ENCODE measurements around the gene TAS1R3.
A peak's percentile ranks its signal among the peaks of the same experiment; 100 is the strongest.
"Not testable (repeated sequence)": the region's sequence is repeated elsewhere in the genome, so short reads cannot be mapped to it uniquely, and the experiment has no call there.

Gene TAS1R3

GRCh38 chr1:1309251-1310108, 21.6 kb upstream of the TAS1R3 start:
- DNase-seq = peak; percentile 14

DNA sequence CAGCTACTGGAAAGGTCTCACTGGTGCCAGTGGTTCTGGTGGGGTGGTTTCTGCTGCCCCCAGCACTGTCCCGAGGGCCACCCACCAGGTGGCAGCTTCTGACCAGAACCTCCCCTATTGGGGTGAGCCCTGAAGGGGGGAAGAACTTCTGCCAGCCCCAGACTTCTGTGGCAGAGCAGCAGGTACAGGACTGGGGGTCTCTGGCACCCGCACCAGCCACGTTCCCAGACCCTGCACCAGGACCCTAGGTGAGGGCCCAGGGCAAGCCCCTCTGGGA, 21.0 kb upstream of the TAS1R3 start:
- DNase-seq = no peak

GRCh38 chr1:1310476-1311053, 20.5 kb upstream of the TAS1R3 start:
- DNase-seq = no peak

GRCh38 chr1:1311107-1312104, 19.7 kb upstream of the TAS1R3 start:
- DNase-seq = no peak

GRCh38 chr1:1312450-1313314, 18.4 kb upstream of the TAS1R3 start:
- no peak for DNase-seq

GRCh38 chr1:1313500-1314236, 17.4 kb upstream of the TAS1R3 start:
- DNase-seq = no peak

DNA sequence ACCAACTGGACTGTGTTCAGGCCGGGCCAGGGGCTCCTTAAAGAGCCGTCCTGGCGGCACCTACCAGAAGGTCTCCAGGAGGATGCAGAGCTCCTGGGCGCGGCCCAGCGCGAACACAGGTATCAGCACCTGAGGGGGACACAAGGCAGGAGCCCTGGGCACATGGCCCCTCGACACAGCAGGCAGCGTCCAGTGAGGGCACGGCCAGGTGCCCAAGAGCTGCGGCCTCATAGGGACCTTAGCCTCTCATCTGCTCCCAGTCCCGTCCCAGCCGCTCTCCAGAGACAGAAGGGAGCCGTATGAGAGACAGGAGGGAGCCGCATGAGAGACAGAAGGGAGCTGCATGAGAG, 16.9 kb upstream of the TAS1R3 start:
- DNase-seq = no peak

- DNase-seq = no peak
Measured at GRCh38 chr1:1314678-1315335, 16.3 kb upstream of the TAS1R3 start.

DNA sequence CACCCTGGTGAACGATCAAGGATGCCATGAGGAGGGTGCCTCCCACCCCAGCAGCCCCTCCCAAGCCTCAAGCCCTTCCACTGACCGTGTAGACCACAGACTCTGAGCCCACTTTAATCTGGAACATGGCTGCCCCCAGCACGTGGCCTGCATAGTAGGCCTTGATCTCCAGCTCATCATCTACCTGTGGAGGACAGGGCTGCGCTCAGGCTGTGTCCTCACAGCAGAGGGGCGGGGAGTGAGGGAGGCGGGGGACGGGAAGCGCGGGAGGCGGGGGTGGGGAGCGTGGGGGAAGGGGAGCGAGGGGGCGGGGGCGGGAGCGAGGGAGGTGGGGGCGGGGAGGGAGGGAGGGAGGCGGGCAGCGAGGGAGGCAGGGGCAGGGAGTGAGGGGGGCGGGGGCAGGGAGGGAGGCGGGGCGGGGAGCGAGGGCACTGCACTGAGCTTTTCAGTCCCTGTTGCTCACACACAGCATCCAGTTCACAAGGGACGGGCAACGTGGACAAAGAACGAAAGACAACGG, 15.6 kb upstream of the TAS1R3 start:
- DNase-seq = no peak

- not testable (repeated sequence) for DNase-seq
Measured at GRCh38 chr1:1316199-1316598, 14.9 kb upstream of the TAS1R3 start.

DNA sequence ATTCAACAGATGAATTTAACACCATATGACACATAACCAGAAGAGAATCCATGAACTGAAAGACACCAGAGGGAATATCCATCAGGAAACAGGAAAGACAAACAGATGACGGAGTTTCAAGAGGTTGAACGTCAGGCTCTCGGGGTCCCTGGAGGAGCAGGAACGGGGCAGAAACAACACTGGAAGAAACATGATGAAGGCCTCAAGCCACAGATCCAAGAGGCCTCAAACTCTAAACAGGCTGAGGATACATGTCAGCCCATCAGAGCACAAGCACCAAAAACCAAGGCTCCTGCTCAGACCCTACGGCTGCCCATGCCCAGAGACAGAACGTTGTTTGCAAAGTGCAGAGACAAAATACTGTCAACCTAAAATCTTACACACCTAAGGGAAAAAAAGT, 13.7 kb upstream of the TAS1R3 start:
- DNase-seq = no peak

DNA sequence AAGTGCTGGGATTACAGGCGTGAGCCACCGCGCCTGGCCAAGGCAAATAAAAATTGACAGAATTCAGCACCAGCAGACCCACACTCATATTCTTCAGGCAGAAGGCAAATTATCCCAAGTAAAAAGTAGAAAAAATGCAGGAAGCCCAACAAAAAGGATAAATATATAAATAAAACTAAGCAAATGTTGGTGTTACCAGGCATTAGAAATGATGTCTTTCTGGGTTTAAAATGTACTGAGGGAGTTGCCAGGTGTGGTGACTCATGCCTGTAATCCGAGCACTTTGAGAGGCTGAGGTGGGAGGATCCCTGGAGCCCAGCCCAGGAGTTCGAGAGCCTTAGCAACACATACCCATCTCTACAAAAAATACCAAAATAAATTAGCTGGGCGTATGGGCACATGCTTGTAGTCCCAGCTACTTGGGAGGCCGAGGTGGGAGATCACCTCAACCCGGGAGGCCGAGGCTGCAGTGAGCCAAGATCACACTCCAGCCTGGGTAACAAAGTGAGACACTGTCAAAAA, 12.9 kb upstream of the TAS1R3 start:
- DNase-seq = no peak

DNA sequence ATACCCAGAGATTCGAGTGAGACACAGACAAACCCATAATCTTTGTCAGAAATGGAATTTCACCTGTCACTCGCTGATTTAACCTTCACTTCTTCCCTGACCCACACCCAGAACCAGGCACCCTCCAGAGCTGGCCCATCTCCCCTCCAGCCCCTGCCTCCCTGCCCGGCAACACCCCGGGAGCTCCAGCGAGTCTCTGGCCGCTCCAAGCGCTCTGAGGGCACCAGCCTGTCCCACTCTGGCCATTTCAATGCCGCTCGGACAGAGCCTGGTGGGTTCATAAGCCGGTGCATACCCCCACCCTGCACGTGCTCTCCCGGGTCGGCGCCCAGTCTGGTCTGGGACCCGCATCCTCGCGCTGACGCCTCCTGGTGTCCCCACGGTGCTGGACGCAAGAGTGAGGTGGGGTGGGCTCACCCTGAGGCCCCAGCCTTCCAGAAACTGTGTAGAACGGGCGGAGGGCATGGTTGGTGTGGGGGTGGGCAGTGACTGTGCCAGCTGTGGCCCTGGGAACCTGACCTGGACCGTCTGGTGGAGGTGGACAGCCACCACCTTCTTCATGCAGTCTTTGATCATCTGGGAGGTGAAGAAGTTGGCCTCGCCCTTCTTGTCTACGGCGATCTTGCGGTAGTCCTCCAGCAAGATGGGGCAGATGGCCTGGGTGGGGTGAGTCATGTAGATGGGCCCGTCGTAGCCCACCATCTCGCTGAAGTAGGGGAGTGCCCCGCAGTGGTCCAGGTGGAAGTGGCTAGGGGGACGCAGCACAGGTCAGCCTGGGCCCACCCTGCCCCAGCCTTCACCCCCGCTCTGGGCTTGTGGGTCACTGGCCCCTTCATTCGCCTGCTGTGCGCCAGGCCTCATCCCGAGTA, 12.1 kb upstream of the TAS1R3 start:
- DNase-seq = no peak

- no peak for DNase-seq
Measured at GRCh38 chr1:1319646-1319941, 11.5 kb upstream of the TAS1R3 start.

GRCh38 chr1:1320666-1321448, 10.2 kb upstream of the TAS1R3 start:
- DNase-seq = no peak

- DNase-seq = no peak
Measured at GRCh38 chr1:1321477-1321876, 9.6 kb upstream of the TAS1R3 start.

DNA sequence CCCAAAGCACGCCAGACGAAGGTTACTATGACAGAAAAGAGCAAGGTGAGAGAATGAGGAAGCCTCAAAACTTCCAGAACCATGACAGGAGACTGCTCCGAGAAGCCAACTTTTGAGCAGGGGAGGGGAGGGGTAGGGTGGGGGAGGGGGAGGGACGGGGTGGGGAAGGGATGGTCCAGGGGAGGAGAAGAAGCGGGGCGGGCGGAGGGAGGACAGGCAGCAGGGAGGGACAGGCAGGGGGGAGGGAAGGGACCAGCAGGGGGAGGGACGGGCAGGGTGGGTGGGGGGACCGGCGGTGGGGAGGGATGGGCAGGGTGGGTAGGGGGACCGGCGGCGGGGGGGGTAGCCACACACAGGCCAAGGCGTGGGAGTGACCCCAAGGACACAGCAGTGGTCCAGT, 8.7 kb upstream of the TAS1R3 start:
- no peak for DNase-seq

DNA sequence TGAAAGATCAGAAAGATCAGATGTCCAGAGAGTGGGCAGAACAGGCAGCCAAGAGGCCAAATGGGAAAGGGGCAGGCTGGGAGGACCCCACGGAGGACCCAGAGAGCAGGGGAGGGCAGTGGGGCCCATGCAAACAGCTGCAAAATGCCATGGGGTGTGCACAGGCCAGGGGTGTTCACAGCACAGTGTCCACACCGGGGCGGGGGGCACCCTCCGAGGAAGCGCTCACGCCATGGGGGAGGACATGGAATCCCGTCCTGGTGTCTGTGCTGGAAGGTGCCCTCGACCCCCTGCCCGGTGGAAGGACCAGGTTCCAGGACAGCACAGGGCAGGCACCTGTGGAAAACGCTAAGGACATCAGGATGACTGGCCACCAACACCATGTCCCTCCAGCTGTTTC, 8.1 kb upstream of the TAS1R3 start:
- DNase-seq = no peak

- no peak for DNase-seq
Measured at GRCh38 chr1:1324084-1324523, 7.0 kb upstream of the TAS1R3 start.

Data from activated naive CD4-positive, alpha-beta T cell treated with Interleukin-2 at 50 U/mL for 16 hours (primary cell).